Measurements from ENCODE around the gene TMEM47.

DNA sequence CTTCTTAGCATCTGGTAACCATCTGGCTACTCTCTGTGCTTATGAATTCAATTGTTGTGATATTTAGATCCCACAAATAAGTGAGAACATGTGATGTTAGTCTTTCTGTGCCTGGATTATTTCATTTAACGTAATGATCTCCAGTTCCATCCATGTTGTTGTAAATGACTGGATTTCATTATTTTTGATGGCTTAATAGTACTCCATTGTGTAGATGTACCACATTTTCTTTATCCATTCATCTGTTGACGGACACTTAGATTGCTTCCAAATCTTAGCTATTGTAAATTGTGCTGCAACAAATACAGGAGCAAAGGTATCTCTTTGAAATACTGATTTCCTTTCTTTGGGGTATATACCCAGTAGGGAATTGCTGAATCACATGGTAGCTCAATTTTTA, 30.0 kb upstream of the TMEM47 start:
- TF ChIP-seq POLR2A (IDR thresholded peaks at IDR 0.05) (no peak), POLR2AphosphoS5 (IDR thresholded peaks at IDR 0.05) (no peak)
